Hematopoietic multipotent progenitor cell treated with erythropoietin and hydrocortisone succinate and interleukin-3 and kit ligand, for 6 days (in vitro differentiated cells): Measurements from ENCODE around the gene LGALS3BP.
"Not testable (repeated sequence)": the region's sequence is repeated elsewhere in the genome, so short reads cannot be mapped to it uniquely, and the experiment has no call there.

Source experiments
- DNase-seq: peaks from one replicate; pipeline ENCODE4 v3.0.0-alpha.2; 2015

Gene LGALS3BP, protein sequence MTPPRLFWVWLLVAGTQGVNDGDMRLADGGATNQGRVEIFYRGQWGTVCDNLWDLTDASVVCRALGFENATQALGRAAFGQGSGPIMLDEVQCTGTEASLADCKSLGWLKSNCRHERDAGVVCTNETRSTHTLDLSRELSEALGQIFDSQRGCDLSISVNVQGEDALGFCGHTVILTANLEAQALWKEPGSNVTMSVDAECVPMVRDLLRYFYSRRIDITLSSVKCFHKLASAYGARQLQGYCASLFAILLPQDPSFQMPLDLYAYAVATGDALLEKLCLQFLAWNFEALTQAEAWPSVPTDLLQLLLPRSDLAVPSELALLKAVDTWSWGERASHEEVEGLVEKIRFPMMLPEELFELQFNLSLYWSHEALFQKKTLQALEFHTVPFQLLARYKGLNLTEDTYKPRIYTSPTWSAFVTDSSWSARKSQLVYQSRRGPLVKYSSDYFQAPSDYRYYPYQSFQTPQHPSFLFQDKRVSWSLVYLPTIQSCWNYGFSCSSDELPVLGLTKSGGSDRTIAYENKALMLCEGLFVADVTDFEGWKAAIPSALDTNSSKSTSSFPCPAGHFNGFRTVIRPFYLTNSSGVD

DNA sequence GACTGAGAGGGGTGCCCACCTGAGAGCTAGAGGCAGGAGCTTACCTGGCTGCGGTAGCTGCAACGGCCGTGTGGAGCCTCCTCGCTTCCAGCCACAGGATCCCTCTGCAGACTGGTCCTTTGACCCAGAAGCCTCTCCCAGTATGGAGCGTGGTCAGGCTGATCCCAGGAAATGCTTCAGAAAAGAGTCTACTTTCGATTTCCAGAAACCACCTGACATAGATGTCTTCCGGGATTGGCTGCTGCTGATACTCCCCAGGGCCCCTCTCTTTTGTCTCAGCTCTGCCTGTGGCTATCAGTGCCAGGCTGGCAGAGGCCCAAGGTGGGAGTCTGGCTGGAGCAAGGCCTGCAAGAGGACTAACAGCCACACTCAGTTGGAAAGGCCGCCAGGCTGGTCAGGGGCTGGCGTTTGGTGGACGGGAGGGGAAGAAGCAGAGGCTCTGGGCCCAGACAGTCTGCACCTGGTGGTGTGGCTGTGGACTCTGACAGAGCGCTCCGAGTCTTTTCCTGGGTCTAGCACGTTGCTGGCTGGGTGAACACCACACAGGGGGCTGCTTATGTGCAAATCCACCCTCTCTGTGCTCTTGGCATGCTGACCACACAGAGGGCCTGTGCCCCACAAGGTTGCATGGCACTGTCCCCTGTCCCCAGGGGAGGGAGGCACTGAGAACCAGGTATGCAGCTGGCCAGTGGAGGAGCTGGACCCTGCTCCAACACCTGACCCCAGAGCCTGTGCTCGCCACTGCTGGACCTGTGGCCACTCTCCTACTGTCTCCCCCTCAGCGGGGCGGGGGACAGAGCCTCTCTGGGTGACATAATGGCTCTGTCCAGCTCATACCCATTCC lies at the start of gene LGALS3BP:
TSS of gene LGALS3BP (minus strand) at position 144 of the 844 bp plus-strand sequence. CDS start 2,732 bp downstream, outside the sequence.
- peak; percentile 68 for DNase-seq

DNA sequence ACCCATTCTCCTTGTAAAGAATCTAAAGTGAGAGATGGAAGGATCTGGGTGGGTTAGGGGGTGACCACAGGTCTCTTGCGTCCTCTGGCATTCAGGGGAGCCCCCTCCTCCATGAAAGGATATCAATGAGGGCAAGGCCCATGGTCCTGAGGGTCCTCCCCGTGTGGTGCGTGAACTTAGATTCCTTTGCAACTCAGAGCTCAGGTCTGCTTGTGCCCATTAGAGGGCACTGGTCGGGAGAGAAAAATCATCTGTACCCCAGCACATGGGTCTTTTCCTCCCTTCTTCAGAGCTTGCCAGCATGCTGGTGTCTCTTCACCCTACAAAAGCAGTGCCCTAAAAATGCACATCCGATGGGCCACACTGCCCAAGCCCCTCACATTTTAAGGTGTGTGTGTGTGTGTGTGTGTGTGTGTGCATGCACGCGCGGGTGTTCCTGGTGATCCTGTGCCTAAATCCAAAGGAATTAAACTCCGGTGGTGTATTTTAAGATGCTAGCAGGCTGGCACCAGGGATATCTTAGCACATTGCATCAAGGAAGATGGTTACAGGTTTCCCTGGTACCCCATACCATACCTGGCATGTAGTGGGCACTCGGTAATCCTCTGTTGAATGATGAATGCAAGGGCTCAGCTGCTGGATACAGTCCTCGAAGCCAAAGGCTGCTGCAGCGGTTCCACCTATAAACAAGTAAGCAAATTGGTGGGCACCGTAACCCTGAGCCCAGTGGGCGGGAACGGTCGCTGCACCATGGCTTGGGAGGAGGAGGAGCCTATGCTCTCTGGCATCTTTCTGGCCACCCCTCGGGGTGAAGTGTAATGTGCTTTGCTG lies 49.0 kb upstream of the LGALS3BP start:
- peak; percentile 28 for DNase-seq

DNA sequence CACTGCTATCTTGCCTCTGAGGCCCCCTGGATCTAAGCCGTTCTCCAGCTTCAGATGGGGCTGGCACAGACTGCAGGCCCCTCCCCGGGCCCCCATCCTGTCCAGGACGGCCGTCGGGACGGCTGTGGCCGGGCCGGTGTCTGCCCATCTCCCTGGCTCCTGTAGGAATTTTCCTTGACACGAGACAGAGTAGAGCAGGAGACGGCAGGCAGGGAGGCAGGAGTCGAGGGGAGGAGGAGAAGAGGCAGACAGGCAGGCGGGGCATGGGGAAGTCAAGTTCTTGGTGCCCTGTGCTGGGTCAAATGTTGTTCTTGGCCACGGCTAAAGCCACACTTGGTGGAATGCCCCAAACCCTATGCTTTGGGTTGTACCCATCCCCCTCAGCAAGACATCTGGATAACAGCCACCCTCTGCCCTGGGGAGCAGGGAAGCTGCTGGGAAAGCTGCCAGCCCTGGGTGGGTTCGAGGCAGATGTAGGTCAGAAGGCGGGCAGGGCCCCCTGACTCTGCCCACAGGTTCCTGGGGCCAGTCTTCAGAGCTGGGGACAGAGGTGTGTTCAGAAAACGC lies 48.3 kb upstream of the LGALS3BP start:
- no peak for DNase-seq

DNA sequence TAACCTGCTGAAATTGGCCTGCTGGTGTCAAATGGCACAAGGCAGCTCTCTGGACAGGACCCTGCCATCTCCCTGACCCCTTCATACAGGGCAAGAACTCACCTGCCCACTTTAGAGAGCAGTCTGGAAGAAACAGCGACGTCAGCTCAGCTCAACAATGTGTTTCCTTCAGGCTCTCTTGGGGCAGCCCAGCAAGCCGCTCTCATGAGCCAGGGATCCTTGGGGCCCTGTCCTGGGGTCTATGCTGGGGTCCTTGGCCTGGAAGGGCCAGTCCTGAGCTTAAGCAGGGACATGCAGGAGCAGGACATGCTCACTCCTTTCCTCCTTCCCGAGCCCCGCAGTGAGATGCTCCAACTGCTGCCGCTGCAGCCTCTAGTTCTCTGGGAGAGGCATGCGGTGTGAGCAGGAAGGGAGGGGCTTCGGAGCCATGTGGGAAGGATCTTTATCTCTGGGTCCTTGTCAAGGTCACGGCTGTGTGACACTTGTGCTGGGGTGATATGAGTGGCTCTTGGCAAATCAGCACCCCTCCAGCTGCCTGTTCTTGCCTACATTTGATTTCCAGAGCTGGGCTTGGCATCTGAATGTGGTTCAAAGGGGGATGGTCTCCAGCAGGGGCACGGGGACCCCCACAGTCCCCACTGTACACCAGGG lies 47.7 kb upstream of the LGALS3BP start:
- no peak for DNase-seq

DNA sequence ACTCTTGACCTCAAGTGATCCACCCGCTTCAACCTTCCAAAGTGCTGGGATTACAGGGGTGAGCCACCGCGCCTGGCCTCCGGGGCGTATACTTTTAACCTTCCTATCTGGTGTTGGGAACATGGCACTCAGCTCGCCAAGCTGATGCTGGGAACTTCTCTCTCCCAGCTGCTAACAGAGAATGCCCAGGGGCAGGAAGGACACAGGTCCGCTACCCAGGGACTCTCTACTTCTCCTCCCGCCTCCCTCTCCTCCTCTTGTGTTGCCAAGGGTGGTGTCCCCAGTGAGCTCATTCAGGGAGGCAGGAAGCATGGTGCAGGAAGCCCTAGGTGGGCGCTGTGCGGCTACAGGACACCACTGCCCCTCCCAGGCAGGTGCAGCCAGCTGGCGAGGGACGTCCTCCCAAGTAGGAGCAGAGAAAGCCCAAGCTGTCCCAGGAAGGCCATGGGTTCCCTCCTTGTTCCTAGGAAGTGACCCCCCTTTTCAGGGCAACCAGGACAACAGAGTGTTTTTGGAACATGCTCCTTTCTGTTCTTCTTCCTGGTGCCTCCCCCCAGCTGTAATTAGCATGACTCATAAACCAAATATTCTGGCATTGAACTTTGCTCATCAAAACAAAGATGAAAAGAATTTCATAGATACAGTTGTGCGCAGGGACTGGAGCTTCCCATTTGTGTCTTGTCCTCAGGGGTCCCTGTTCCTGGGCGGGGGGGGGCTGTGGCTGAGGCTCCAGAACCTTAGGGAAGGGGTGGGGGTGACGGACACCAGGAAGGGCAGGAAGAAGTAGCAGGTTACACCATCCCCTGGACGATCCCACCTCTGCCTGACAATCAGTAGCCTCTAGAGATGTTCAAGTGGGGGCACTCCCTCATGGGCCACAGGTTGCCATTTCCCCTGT lies 46.9 kb upstream of the LGALS3BP start:
- no peak for DNase-seq

DNA sequence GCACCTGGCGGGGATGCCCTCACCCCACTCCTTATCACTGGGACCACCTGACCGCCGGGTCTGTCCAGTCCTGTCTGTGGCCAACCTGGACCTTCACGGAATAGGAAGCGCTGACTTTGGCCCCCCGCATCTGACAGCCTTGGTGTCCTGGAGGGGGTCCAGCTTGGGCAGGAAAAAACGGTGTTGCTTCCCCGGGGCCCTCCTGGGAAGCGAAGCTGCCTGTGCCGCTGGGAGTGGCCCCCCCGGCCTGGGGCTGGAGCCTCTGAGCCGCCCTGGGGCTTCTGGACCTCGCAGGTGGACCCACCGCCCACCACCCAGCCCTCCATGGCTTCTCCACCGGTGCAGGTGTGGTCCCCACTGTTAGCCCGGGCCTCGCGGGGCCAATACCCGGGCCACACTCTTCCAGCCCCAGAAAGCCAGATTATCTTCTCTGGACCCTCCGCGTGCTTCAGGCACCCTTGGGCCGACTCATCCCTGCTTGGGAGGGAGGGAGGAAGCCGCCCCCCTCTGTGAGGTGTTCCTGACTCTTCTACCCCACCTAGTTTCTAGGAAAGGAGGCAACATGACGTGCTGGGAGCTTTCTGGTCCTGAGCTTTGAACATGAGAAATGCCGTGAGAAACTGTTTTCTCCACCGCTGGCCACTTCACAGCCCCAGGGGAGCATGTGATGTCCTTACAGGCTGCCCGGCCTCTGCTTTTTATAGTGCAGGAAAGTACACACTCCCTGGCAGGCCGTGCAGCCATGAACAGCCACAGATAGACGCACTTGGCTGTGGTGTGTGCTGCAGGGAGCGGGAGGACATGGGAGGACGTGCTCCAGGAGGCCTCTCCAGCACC lies 45.4 kb upstream of the LGALS3BP start:
- no peak for DNase-seq

DNA sequence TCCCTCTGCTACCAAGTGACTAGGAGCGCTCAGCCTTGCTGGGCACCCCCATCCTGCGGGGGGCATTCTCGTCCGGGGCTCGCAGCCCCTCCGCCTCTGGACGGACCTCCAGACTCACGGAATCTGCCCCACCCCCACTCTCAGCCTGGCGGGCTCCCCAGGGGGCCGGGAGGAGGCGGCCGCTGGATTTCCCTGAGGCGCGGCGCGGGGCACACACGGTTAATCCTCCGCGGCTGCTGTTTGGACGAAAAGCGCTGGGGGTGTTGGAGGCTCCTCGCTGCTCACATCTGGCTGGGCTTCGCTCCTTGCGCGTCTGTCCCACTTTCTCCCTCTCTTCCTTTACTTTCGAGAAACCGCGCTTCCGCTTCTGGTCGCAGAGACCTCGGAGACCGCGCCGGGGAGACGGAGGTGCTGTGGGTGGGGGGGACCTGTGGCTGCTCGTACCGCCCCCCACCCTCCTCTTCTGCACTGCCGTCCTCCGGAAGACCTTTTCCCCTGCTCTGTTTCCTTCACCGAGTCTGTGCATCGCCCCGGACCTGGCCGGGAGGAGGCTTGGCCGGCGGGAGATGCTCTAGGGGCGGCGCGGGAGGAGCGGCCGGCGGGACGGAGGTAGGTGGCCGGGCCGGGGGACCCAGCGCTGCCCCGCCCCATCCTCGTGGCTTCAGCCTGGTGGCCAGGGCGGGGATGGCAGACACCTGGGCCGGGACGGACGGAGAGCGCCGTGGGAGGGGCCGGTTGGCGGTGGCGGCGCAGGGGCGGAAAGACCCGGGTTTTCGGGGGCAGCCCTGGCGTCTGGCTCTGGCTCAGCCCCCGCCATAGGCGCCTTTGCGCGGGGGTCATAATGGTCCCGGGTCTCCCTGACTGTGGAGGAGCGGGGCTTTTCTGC lies 44.4 kb upstream of the LGALS3BP start, which contains the start of gene C1QTNF1:
TSS of gene C1QTNF1 (plus strand) at position 284 of the 886 bp plus-strand sequence. CDS start 19,800 bp downstream, outside the sequence.
- DNase-seq: no peak

DNA sequence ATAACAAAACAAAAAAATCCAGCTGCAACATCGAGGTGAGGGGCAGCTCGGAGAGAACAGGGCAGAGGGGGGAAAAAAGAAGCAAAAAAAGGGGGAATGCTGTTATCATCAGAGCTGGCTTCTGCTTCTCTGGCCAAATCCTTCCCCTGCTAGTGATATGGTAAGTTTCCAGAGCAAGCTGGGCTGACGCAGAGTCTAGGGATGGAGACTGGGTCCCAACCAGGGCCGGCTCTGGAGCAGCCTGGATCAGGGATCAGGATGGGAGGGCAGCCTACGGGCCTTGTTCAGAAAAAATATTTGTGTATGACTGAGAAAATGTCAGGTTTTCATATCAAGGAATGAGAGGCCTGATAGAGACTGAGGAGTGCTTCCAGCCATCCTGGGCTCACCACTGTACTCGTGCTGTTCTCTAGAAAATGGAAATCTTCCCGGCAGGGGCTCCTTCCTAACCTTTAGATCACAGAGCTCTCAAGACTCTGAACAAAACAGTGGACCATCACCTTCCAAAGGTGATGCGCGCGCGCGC lies 43.5 kb upstream of the LGALS3BP start:
- no peak for DNase-seq

DNA sequence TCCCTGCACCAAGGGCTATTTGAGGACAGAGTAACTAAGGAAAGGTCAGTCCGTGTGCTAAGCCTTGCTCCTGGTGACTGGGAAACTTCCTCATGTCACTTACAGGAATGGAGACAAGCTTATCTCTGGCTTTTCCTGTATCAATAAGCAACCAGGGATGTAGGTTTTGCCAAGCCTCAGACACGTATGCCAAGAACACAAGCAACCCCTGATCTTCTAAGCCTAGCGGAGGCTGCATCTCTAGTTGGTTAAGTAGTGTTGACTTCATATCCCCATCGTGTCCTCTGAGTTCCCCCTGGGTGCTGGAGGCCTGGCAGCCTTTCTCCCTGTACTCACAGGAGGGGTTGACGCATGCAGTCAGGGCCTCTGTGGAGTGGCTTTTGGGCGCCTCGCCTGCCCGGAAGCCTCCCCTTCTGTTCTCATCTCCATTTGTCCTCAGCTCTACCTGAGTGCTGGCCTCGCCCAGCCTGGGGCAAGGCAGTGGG lies 42.8 kb upstream of the LGALS3BP start:
- no peak for DNase-seq

DNA sequence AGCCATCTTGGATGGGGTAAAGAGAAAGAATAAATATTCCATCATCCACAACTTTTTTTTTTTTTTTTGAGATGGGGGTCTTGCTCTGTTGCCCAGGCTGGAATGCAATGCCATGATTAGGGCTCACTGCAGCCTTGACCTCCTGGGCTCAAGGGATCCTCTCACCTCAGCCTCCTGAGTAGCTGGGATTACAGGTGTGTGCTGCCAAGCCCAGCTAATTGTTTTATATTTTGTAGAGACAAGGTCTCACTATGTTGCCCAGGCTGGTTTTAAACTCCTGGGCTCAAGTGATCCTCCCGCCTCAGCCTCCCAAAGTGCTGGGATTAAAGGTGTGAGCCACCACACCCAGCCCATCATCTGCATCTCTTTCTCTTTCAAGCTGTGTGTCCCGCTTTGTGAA lies 42.2 kb upstream of the LGALS3BP start:
- not testable (repeated sequence) for DNase-seq

DNA sequence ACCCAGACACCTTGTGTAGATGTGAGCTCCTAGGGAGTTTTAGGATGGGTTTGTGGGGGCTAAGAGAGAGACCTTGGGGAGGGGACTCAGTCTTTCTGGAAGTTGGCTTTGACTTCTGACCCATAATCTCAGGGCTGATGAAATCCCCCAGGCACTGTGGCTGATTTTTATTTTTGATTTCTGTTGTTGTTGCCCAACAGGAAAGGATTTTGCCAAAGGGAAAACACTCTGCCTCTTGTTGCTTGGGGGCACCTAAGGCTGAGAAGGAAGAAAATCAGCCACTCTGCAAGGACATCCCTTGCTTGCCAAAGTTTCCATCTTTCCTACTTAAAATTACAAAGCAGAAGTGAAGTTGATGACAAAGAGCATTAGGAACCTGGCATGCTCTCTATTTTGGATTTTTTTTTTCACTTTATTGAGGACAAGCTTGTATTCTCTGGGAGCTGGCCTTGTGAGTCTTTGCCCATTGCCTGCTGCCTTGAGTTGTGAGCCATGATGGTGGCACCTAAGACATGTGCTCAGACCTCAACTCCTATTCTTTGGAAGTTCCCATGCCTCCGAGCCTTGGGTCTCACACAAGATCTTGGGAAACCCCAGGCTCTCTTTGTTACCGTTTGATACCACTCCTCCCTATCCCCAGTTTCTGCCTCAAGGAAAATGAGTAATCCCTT lies 41.0 kb upstream of the LGALS3BP start:
- no peak for DNase-seq

DNA sequence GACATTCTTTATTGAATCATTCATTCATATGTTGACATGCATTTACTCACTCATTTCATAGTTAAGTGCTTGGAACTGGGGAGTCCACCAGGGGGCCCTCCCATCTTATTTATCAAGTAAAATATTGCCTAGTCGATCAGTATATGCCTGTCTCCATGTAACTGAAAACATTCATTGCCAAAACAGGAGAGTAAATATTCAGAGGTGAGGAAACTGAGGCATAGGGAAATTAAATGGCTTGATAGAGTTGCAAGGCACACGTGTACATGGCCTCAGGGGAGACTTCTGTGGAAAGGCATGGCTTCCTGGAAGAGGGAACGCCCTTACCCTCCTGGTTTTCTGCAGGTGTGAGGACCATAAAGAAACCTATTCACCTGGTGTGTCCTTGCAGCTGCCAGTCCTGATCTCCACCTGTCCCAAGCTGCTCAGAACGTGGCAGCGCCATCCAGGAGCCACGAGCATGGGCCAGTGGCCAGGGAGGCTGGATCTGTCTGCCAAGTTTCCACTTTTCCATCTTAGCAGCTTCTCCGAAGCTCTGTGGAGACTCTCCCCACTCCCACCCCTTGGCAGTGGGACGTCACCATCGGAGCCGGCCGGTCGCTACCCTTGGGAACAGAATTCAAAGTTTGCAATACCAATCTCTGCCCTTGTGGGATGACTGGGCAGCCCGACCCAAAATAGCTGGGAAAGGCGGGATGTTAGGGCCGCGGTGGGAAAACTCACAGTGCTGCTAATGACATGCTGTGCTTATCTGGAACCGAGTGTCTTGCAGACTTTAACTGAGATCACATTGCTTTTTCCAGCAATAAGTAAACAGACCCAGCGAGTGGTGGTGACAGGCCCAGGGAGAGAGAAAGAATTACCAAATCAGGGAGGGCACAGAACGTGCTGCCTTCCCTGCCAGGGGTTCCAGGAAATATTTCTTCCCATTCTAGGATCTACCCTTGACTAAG lies 40.2 kb upstream of the LGALS3BP start:
- DNase-seq: peak; percentile 84

DNA sequence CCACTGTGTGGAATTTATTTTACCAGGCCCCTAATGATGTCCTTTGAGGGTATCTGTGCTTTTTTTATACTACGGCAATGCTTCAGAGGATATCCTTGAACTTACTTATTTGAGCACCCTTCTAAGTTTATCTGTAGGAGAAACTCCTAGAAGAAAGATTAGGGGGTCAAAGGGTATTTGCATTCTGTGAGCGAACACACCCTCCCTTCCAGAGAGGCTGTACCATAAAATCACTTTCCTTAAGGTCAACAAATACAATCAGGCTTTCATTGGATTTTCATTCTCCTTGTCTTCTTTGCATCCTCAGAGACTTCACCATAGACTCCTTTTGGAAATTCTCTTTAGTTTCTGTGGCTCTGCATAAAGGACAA lies 39.5 kb upstream of the LGALS3BP start:
- DNase-seq: no peak

DNA sequence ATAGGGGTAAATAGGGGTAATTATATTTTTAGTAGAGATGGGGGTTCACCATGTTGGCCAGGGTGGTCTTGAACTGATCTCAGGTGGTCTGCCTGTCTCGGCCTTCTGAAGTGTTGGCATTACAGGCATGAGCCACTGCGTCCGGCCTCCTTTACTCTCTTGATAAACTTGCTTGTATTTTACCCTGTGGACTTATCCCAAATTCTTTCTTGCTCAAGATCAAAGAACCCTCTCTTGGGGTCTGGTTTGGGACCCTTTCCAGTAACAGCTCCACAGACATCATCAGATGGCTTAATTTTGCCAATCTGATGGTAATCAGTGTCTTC lies 38.6 kb upstream of the LGALS3BP start:
- DNase-seq: no peak

DNA sequence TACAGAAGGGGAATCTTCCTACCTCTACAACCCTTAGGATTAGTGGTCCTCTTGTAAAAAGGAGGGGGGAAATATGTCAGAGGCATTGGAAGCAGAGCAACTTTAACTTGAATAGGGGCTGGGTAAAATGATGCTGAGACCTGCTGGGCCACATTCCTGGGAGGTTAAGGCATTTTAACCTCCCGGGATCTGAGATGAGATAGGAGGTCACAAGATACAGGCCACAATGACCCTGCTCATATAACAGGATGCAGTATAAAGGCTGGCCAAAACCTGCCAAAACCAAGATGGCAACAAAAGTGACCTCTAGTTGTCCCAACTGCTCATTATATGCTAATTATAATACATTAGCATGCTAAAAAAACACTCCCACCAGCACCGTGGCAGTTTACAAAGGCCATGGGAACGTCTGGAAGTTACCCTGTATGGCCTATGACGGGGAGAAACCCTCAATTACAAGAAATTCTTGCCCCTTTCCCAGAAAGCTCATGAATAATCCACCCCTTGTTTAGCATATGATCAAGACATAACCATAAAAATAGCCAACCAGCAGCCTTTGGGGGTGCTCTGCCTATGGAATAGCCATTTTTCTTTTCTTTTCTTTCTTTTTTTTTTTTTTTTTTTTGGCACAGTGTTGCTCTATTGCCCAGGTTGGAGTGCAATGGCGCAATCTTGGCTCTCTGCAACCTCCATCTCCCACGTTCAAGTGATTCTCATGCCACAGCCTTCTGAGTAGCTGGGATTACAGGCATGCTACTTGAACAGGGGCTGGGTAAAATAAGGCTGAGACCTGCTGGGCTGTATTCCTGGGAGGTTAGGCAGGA lies 38.0 kb upstream of the LGALS3BP start:
- no peak for DNase-seq
